ENCODE measurements around the gene PNPLA8.

PNPLA8 gene

GRCh38 chr7:108450160-108450559 lies 75.8 kb downstream of the PNPLA8 start:
- H3K4me3 ChIP-seq (ENCODE audit: control insufficient read depth, low read depth, low read length): no peak overlapping the region
- DNase-seq (ENCODE audit: low read depth): no peak
- no peak for TF ChIP-seq CTCF (IDR thresholded peaks at IDR 0.05; ENCODE audit: control insufficient read depth, insufficient read depth, low read depth, low read length, missing control alignments)

GRCh38 chr7:108449521-108449920 lies 76.4 kb downstream of the PNPLA8 start:
- TF ChIP-seq CTCF (IDR thresholded peaks at IDR 0.05; ENCODE audit: control insufficient read depth, insufficient read depth, low read depth, low read length, missing control alignments): no peak
- H3K4me3 ChIP-seq (ENCODE audit: control insufficient read depth, low read depth, low read length): no peak overlapping the region
- DNase-seq (ENCODE audit: low read depth): no peak

- TF ChIP-seq CTCF (IDR thresholded peaks at IDR 0.05; ENCODE audit: control insufficient read depth, insufficient read depth, low read depth, low read length, missing control alignments): no peak
- DNase-seq (ENCODE audit: low read depth): no peak
- H3K4me3 ChIP-seq (ENCODE audit: control insufficient read depth, low read depth, low read length): no peak overlapping the region
These were observed 77.1 kb downstream of the PNPLA8 start for GRCh38 chr7:108448584-108449505.

- H3K4me3 ChIP-seq (ENCODE audit: control insufficient read depth, low read depth, low read length): no peak overlapping the region
- TF ChIP-seq CTCF (IDR thresholded peaks at IDR 0.05; ENCODE audit: control insufficient read depth, insufficient read depth, low read depth, low read length, missing control alignments): no peak
- no peak for DNase-seq (ENCODE audit: low read depth)
These were observed 83.8 kb downstream of the PNPLA8 start for GRCh38 chr7:108442039-108442568.

GRCh38 chr7:108441392-108441955 lies 84.5 kb downstream of the PNPLA8 start:
- TF ChIP-seq CTCF (IDR thresholded peaks at IDR 0.05; ENCODE audit: control insufficient read depth, insufficient read depth, low read depth, low read length, missing control alignments): no peak
- no peak overlapping the region for H3K4me3 ChIP-seq (ENCODE audit: control insufficient read depth, low read depth, low read length)
- no peak for DNase-seq (ENCODE audit: low read depth)

- DNase-seq (ENCODE audit: low read depth): no peak
- no peak overlapping the region for H3K4me3 ChIP-seq (ENCODE audit: control insufficient read depth, low read depth, low read length)
- no peak for TF ChIP-seq CTCF (IDR thresholded peaks at IDR 0.05; ENCODE audit: control insufficient read depth, insufficient read depth, low read depth, low read length, missing control alignments)
These were observed 85.3 kb downstream of the PNPLA8 start for GRCh38 chr7:108440613-108441012.

All from AG09309 (cell line).